NCI-H524 (cell line): ENCODE measurements around the gene TCF25.
A peak's percentile ranks its signal among the peaks of the same experiment; 100 is the strongest.

Experiments used
- DNase-seq, 2 experiments: peaks; one replicate each; lab custom pipeline; 2025; lab: John Stamatoyannopoulos, UW

Gene TCF25

GRCh38 chr16:89936981-89937380, 63.6 kb downstream of the TCF25 start:
- no peak for DNase-seq

GRCh38 chr16:89938175-89938885, 64.9 kb downstream of the TCF25 start:
- DNase-seq: no peak

- no peak for DNase-seq
Measured at GRCh38 chr16:89944773-89945172, 71.4 kb downstream of the TCF25 start.

DNA sequence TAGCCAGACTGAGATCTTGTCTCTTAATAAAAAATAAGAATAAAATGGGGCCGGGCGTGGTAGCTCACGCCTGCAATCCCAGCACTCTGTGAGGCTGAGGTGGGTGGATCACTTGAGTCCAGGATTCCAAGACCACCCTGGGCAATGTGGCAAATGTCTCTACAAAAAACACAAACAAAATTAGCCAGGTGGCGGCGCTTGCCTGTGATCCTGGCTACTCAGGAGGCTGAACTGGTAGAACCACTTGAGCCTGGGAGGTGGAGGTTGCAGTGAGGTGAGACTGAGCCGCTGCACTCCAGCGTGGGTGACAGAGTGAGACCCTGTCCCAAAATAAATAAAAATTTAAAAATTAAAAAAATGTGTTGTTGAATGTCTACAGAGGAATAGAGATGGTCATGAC, 72.3 kb downstream of the TCF25 start:
- peak in 1 of 2 experiments; percentile 41 for DNase-seq

- no peak for DNase-seq
Measured at GRCh38 chr16:89946515-89946914, 73.1 kb downstream of the TCF25 start.

GRCh38 chr16:89949121-89949742, 75.8 kb downstream of the TCF25 start:
- DNase-seq: no peak

- no peak for DNase-seq
Measured at GRCh38 chr16:89949756-89950155, 76.4 kb downstream of the TCF25 start.

DNA sequence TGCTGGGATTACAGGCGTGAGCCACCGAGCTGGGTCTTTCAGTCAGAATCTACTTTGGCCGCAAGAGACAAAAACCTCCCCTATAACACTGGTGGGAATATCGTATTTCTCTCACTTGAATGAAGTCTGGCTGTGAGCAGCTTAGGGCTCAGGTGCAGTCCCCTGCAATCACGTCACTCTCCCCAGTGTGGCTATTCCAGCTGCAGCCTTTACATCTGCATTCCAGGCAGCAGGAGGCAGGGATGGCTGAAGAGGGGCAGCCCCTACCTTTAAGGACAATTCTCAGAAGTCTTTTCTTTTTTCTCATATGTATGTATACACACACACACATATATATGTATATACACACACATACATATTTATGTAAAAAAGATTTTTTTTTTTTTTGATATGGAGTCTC, 78.1 kb downstream of the TCF25 start:
- DNase-seq: no peak

DNA sequence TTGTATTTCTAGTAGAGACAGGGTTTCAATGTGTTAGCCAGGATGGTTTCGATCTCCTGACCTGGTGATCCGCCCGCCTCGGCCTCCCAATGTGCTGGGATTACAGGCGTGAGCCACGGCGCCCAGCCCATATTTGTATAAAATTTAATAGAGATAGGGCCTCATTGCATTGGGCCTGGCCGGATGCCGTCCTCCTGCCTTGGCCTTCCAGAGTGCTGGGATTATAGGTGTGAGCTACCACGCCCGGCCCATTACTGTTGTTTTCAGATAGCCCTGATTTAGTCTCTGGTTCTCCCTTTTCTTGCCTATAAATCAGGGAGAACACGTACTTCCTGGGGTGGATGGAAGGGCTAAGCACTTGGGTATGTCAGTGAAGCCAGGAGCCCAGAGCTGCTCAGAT, 78.7 kb downstream of the TCF25 start:
- DNase-seq: no peak

DNA sequence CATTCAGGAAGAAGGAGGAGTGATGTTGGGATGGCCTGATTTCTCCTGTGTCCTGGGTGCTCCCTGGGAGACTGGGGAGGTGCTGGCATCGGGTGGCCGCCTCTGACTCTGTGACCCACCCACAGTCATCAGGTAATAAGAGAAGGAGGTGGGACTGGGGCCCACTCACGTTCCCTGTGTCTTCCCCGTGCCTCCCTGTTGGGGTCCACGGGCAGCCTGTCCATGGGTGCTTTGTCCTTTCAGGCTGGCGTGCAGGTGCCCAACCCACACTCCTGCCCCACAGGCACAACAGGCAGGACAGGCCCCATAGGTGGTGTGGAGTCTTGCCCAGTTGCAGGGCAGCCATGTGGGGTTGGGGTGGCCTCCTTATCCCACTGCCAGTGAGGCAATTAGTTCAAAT, 79.2 kb downstream of the TCF25 start:
- DNase-seq: no peak

- no peak for DNase-seq
Measured at GRCh38 chr16:89953671-89954406, 80.4 kb downstream of the TCF25 start.

DNA sequence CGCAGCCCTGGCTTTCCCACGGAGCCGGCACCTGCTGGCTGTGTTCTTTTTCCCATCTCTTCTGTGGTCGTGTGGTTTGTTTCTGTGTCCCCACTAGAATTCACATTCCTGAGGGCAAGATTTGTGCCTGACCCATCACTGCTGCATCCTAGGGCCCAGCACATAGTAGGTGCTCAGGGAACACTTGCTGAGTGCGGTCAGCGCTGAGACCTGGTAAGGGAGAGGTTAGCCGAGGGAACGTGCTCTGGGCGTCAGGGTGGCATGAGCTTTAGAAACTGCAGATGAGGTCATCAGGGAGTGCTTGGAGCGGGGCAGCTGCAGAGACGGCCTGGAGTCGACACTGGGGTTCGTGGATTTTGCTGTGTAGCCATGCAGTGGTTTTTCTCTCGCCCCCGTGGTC, 81.1 kb downstream of the TCF25 start:
- DNase-seq: no peak

DNA sequence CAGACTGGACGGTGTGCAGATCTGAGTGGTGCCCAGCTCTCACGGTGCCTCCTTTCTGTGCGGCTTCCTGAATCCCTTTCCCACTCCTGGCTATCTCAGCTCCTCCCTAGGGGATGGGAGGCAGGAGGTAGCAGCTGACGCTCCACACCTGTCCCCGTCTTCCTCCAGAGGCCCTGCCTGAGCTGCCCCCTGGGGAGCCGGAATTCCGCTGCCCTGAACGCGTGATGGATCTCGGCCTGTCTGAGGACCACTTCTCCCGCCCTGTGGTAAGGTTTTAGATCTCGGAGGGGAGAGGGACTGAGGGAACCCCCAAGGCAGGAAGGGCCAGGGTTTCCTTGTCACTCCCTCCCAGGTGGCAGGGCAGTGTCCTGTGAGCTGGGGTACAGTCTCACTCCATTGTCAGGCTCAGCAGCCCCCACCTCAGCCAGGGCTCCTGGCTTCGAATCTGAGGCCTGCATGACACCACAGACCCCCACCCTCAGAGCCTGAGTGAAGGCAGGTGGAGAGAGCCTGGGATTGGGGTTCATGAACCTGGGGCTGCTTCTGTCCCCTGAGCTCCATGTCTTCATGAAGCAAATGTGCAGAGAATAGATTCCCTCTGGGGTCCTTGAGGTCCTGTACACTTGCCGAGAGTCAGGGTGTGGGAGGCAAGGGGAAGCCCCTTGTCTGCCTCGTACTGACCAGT, 81.8 kb downstream of the TCF25 start:
- DNase-seq: no peak

GRCh38 chr16:89956505-89957215, 83.3 kb downstream of the TCF25 start:
- DNase-seq: no peak

DNA sequence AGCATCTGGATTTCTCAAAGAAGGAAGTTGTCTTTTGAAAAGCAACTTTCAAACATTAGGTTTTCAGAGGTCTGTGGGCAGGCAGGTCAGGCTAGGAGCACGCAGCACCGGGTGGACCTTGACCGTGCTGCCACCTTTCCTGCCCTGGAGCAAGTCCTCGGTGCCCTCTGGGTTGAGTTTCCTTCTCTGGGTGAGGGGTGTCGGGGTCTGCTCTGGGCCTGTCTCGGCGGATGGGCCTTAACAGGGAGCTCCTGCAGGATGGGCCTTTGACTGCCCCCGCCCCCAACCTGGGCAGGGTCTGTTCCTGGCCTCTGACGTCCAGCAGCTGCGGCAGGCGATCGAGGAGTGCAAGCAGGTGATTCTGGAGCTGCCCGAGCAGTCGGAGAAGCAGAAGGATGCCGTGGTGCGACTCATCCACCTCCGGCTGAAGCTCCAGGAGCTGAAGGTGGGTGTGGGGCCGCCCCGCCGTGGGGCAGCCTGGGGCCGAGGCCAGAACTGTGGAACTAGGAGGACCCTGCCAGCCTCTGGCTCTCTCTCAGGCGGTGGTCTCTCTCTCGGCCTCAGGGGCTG, 83.9 kb downstream of the TCF25 start:
- DNase-seq: no peak

GRCh38 chr16:89958068-89958467, 84.7 kb downstream of the TCF25 start:
- DNase-seq: peak in 1 of 2 experiments; percentile 52

DNA sequence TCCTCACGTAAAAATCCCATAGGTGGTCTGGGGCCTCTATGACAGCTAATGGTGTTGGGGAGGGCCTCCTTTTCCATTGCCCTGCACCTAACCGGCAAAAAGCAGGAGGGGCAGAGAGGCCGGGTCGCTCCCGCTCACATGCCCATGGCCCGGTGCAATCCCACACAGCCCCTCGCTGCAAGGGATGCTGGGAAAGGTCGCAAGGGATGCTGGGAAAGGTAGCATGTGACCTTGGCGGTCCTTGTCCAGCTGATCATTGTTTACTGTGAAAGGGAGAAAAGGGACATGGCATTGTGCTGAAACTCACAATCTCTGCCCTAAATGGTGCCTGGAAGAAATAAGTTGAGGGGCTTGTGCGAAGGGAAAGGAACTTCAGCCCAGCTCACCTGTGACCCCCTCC, 85.2 kb downstream of the TCF25 start:
- DNase-seq: no peak

DNA sequence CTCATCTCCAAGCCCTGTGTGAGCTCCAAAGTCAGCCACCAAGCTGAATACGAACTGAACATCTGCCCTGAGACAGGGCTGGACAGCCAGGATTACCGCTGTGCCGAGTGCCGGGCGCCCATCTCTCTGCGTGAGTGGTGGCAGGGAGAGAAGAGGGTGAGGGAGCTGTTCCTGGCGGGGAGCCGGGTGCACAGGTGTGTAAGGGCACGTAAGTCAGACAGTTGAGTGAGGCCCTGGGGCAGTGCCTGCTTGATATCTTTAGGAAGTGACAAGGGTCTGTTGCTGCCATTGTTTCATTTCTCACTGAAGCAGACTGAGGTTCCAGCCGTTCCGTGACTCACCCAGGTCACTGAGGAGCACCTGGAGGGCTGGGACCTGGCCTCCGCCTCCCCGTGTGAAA, 87.6 kb downstream of the TCF25 start:
- DNase-seq: no peak
